ENCODE data around the gene RFX4.

RFX4 gene

DNA sequence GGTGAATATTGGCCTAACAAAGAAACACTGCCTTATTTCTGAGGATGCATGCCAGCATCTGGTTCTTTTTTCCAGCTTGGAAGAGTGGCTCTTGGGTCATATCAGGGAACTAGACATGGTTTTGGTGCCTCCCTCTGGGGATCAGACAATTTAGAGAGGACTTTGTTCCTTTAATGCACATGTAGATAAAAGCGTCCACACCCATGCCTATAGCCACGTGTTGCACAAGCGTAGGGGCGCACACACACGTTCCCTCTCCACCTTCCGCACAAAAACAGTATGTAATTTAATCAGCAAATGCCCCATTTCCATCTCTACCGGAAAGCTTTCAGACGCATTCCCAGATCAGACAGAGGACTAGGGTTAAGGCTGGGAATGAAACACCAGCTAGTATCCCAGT, 130.0 kb downstream of the RFX4 start:
- TF ChIP-seq, protein P1, sequence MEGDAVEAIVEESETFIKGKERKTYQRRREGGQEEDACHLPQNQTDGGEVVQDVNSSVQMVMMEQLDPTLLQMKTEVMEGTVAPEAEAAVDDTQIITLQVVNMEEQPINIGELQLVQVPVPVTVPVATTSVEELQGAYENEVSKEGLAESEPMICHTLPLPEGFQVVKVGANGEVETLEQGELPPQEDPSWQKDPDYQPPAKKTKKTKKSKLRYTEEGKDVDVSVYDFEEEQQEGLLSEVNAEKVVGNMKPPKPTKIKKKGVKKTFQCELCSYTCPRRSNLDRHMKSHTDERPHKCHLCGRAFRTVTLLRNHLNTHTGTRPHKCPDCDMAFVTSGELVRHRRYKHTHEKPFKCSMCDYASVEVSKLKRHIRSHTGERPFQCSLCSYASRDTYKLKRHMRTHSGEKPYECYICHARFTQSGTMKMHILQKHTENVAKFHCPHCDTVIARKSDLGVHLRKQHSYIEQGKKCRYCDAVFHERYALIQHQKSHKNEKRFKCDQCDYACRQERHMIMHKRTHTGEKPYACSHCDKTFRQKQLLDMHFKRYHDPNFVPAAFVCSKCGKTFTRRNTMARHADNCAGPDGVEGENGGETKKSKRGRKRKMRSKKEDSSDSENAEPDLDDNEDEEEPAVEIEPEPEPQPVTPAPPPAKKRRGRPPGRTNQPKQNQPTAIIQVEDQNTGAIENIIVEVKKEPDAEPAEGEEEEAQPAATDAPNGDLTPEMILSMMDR (IDR thresholded peaks at IDR 0.05; ENCODE audit: insufficient read depth, missing control alignments): no peak
- no peak for FAIRE-seq

GRCh38 chr12:106714926-106715325, 132.1 kb downstream of the RFX4 start:
- no peak for FAIRE-seq
- no peak for DNase-seq (ENCODE audit: insufficient read length, low spot score)
- TF ChIP-seq, protein P1 (IDR thresholded peaks at IDR 0.05; ENCODE audit: insufficient read depth, missing control alignments): no peak

More for the DNA sequence above, 130.0 kb downstream of the RFX4 start:
- DNase-seq (ENCODE audit: insufficient read length, low spot score): no peak

DNA sequence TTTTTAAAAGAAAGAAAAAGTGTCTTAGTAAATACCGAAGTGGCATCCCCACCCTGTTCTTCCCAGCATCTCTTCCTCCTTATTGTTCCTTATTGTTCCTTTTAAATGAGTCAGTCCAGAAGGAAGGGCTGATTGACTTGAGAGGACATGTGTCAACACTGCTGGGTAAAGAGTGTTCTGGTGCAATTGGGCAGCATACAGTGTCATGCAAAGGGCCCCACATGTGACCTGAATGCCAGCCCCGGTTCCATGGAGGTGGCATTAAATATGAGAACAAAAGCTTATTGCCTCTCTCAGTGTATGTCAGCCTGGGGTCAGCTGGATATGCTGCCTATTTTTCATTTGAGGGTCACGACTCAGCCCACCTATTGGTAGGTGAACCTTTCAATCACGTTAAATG, 132.8 kb downstream of the RFX4 start:
- no peak for DNase-seq (ENCODE audit: insufficient read length, low spot score)
- FAIRE-seq: no peak
- TF ChIP-seq, protein P1 (IDR thresholded peaks at IDR 0.05; ENCODE audit: insufficient read depth, missing control alignments): no peak

DNA sequence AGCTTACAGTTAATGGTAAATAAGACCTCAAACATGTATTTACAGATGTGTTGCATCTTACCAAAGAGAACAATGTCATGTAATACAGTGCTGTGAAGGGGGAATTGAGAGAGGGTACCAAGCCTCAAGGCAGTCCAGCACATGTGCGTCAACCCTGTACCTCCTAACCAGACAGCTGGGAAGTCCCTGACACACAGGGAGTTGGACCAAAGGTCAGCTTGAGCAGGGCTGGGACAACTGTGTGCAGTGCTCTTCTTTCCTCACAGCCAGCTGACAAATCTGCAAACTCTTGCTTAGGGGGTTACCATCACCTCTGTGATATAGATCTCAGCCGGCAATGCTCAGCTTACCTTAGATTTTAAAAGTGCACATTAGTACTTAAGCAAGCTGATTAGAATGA, 134.9 kb downstream of the RFX4 start:
- no peak for FAIRE-seq
- TF ChIP-seq, protein P1 (IDR thresholded peaks at IDR 0.05; ENCODE audit: insufficient read depth, missing control alignments): no peak
- no peak for DNase-seq (ENCODE audit: insufficient read length, low spot score)

GRCh38 chr12:106719879-106720278, 137.1 kb downstream of the RFX4 start:
- no peak for DNase-seq (ENCODE audit: insufficient read length, low spot score)
- FAIRE-seq: no peak
- TF ChIP-seq, protein P1 (IDR thresholded peaks at IDR 0.05; ENCODE audit: insufficient read depth, missing control alignments): no peak

DNA sequence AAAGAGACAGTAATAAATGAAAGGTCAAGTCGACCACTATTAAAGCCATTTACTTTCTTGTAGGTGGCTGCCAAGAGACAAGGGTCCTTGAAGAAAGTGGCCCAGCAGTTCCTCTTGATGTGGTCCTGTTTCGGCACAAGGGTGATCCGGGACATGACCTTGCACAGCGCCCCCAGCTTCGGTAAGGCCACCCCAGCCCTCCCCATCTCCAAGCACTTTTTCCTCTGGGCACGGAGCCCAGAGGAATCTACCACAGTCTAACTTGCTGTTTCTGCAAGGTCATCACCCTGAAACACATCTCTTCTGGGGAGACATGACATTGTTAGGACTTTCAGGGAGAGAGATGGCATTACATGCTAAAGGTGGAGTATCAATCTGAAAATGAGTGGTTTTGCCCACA, 137.9 kb downstream of the RFX4 start:
- no peak for FAIRE-seq
- TF ChIP-seq, protein P1 (IDR thresholded peaks at IDR 0.05; ENCODE audit: insufficient read depth, missing control alignments): no peak
- no peak for DNase-seq (ENCODE audit: insufficient read length, low spot score)

DNA sequence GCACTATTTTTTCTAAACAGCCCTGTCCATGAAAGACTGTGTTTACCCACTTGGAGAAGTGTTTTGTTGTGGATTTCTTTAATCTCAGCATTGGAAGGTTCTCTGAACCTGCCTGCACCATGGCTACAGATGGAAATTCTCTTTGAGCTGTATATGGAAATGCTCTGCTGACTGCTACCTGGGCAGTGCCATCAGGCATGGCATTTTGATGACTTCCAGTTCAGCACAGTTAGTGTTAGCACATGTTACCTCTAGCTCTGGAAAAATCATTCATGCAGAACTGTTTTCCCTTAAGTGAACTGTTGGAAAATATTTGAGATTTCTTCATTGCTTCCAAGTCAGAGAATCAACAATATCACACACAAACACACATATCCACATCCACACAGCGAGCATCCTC, 139.1 kb downstream of the RFX4 start:
- DNase-seq (ENCODE audit: insufficient read length, low spot score) (no peak), FAIRE-seq (no peak)
- TF ChIP-seq, protein P1 (IDR thresholded peaks at IDR 0.05; ENCODE audit: insufficient read depth, missing control alignments): no peak

Data from D721Med (cell line).